Cerebellar nuclear complex (tissue), 1 donor: ENCODE measurements around the gene HERPUD1.
A peak's percentile ranks its signal among the peaks of the same experiment; 100 is the strongest.
"Not testable (repeated sequence)": the region's sequence is repeated elsewhere in the genome, so short reads cannot be mapped to it uniquely, and the experiment has no call there.

Experiments
- DNase-seq, 2 experiments: peaks; one replicate each; lab custom pipeline; 2025; lab: John Stamatoyannopoulos, UW

HERPUD1 gene

DNA sequence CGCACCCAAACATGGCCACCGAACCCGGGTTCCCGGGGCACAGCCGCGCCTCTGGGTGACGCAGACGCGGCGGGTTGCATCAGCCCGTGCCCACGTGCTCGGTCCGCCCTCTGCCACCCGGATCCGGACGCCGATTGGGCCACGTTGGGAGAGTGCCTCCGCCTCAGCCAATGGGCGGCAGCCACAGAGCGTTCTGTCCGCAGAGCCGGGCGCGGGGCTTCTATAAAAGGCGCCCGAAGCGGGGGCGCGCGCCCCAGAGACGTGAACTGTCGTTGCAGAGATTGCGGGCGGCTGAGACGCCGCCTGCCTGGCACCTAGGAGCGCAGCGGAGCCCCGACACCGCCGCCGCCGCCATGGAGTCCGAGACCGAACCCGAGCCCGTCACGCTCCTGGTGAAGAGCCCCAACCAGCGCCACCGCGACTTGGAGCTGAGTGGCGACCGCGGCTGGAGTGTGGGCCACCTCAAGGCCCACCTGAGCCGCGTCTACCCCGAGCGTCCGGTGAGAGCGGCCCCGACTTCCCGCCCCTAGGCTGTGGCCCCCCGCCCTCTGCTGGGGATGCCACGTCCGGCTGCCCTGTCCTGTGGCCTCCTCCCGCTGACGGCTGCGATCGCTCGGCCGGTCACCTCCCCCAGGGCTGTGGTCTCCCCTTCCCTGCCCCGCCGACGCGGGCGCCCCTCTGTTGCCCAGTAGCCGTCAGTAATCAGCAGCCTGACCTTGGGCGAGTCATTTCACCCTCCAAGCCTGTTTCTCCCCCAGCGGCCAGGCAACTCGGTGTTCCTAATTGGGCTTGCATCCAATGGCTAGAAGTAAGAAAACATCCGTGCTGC, at the start of gene HERPUD1:
HERPUD1 (plus strand) TSS at position 251 of the 829 bp plus-strand sequence; CDS start at position 354, 103 bp downstream.
- DNase-seq, result peak; percentile 80 to 94

- no peak for DNase-seq
Measured at GRCh38 chr16:56883586-56883985, 48.4 kb upstream of the HERPUD1 start.

- DNase-seq, result no peak
Measured at GRCh38 chr16:56884026-56884582, 47.8 kb upstream of the HERPUD1 start.

DNA sequence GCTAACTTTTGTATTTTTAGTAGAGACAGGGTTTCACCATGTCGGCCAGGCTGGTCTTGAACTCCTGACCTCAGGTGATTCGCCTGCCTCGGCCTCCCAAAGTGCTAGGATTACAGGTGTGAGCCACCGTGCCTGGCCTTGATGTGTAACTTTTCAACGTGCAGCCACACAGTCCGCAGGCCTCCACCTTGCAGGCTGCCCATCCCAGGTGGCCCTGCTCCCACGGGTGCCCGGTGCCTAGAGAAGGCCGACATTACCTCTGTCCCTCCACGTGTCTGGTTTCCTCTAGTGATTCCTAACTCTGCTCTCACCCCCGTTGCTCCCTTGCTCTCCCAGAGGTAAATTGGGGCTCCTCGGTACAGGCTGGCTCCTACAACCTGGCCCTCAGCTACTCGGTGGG, 47.0 kb upstream of the HERPUD1 start:
- not testable (repeated sequence) for DNase-seq

DNA sequence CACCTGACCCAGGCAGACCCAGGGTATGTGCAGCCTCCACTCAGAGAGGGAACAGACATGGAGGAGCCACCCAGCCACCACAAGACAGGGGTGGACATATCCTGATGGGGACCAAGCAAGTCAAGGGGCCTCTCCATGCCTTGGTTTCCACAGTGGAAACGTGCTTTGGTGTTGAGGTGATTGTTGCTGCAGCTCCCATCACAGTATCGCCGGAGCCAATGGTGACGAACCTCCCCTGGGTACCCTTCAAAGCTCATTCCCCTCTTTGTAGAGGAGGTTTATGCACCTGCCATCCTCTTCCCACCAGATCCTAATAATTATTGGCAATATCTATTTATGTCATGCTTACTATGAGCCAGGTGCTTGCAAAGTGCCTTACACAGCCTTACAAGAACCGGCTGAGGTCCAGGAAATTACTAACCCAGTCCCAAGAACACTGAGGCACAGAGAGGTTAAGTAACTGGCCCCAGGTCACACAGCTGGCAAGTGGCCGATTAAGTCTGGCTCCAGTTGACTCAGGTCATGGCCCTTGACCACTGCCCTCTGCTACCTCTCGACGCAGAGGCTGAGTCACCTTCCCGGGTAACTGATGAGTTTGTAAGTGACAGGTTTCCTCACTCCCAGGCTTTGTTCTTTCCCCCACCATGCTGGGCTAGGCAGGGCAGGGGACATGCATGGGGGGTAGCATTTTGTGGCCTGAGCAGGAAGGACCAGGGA, 46.3 kb upstream of the HERPUD1 start:
- no peak for DNase-seq

GRCh38 chr16:56886296-56886695, 45.6 kb upstream of the HERPUD1 start:
- no peak for DNase-seq

DNA sequence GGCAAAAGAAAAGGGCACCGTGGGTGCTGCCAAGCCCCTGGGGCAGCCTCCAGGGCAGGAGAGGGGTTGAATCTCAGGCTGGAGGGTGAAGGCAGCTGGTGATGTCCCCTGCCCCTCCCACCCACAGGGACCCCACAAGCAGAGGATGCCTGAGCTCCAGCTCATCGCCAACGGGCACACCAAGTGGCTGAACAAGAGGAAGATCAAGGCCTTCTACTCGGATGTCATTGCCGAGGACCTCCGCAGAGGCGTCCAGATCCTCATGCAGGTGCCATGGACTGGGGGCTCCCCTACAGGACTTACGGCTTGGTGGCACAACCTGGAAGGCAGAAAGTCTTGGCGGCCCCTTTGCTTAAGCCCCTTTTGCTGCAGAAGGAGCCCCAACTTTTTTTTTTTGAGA, 45.1 kb upstream of the HERPUD1 start:
- no peak for DNase-seq

DNA sequence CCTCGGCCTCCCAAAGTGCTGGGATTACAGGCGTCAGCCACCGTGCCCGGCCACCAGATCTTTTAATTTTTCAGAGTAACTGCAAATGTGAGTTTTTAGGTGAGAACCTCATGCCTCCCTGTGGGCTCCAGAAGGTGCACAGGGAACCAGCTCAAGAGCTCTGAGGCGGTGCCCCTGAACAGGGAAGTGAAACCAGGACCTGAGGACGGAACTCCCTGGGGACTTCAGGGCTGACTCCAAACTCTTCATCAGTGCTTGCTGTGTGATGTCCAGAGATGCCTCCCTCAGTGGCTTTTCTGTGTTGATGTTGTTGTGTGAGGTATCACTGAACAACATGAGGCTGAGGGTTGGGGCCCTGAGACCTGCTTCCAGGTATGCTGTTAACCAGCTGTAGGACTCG, 43.1 kb upstream of the HERPUD1 start:
- DNase-seq, result no peak

DNA sequence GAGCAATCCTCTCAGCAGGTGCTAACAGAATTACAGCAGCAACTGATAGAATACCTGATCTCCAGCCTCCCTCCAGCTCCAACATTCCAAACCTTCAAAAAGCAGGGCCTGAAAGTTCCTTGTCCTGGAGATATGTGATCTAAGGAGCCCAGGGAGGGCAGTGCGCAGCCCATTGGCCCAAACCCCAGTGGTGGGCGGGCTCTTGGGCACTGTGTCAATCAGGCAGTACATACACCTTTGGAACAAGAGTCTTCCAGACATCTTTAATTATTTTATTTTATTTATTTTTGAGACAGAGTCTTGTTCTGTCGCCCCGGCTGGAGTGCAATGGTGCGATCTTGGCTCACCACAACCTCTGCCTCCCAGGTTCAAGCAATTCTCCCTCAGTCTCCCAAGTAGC, 42.7 kb upstream of the HERPUD1 start:
- DNase-seq, result no peak

DNA sequence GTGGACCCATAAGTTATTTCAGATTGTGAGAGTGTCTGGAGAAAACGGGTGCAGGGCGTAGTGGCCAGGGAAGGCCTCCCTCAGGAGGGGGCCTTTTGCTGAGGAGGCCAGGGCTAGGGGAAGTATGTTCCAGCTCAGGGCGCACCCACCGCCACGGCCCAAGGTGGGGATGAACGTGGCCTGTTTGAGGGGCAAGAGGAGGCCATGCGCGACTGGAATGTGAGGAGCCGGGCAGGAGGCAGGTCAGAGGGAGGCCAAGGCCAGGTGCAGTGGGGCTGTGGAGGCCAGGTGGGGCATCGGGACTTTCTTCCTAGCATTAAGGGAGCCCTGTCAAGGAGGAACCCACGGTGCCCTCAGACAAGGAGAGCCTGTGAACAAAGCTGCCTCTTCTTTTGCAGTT, 40.3 kb upstream of the HERPUD1 start:
- DNase-seq, result no peak

DNA sequence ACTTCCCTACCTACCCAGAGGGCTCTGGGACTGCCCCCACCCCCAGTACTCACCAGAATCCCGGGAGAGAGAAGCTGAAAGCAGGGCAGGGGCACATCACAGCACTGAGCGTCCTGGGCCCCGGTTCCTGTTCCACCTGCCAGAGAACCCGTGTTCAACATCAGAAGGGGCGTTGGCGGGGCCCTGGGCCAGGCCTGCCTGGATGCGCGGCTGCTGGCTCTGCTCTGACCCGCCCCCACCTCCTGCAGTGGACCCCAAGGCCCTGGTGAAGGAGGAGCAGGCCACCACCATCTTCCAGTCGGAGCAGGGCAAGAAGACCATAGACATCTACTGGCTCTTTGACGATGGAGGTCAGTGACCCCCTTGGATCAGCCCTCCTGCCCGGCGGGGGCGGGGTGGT, 39.2 kb upstream of the HERPUD1 start:
- no peak for DNase-seq

DNA sequence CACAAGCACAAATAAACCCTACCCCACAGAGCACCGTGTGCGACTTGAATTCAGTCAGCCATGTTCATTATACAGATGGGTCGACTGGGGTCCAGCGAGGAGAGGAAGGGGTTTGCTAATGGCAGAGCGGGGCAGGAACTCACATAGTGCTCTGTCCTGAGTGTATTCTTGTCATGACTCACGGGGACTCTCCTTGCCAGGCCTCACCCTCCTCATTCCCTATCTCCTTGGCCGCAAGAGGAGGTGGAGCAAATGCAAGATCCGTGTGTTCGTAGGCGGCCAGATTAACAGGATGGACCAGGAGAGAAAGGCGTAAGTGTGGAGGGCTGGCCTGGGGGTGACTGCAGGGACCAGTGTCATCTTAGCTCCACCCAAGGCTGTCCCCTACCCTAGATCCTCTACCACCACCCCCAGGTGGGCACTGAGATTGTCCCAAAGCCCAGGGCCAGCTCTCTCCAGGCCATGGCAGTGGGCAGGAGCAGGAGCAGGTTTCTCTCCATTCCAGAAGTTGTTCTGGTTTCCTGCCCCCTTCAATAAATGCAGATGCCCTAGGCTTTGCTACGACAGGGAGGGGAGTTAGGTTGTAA, 37.5 kb upstream of the HERPUD1 start:
- DNase-seq, result no peak

DNA sequence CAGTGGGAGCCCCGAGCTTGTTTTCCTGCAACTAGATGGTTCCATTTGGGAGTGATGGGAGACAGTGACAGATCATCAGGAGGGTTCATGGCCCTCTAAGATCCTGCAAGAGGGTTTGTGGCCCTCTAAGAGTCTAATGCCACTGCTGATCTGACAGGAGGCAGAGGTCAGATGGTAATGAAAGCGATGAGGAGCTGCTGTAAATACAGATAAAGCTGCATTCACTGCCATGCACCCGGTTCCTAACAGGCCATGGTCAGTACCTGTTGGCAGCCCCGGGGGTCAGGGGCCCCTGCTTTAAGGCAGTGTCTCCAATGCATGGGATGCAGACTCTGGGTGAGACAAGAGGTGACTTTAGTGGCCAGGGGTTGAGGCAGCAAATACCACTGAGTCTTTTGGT, 36.1 kb upstream of the HERPUD1 start:
- DNase-seq, result no peak

DNA sequence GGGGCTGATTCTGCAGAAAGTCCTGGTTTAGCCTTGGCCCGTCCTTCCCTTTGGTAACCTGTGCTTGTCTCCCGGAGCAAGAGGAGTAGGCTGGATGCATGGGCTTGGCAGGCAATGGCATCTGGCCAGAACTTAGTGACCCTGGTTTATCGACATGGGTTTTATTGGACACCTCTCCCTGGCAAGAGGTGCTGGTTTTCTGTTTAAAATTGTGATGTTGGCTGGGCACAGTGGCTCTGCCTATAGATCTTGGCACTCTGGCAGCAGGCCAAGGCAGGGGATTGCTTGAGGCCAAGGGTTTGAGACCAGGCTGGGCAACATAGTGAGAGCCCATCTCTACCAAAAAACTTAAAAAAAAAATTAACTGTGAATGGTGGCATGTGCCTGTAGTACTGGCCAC, 35.7 kb upstream of the HERPUD1 start:
- no peak for DNase-seq

DNA sequence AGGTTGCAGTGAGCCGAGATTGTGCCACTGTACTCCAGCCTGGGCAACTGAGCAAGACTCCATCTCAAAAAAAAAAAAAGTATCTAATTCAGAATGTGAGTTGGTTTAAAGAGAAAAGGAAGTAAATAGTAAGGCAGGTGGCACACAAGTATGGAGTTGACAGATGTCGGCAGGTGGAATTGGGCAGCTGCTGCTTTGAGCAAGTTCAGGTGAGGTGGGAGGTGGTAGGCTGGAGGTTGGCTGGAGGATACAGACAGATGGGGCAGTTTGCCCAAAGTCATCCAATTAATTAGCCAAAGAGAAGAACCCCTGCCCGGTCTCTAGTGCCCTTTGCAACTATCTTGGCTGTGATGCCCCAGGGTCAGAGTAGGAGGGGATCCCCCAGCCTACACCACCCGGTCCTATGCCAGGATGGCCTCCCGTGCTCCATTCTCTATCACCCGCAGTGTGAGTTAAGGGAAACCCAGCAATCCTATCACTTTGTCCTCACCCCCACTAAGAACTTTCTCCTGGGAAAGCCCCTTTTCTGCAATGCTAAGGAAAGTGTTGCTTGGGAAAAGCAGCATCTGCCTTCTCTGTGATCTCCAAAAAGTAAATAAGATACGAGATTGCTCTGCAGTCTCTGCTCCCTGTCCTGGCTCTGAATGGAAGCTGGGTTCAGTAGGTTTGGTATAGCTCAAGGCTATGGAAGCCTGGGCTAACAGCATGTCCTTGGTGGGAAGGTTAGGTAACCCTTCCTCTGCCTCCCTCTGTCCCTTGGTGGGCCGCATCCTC, 34.7 kb upstream of the HERPUD1 start:
- DNase-seq, result no peak

DNA sequence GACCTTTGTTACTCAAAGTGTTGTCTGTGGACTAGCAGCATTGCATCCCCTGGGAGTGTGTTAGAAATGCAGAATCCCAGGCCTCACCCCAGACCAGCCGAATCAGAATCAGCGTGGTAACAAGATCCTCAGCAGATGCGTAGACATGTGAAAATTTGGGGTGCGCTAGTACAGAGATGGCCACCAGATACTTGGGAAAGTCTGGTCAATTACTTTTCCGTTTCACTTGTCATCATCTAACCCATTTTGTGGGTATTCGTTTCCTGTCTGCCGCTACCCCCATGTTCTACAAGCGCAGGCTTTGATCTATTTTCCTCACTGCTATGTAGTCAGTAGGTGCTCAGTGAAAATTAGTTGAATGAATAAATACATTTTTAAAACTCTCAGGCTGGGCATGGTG, 33.1 kb upstream of the HERPUD1 start:
- DNase-seq, result no peak

DNA sequence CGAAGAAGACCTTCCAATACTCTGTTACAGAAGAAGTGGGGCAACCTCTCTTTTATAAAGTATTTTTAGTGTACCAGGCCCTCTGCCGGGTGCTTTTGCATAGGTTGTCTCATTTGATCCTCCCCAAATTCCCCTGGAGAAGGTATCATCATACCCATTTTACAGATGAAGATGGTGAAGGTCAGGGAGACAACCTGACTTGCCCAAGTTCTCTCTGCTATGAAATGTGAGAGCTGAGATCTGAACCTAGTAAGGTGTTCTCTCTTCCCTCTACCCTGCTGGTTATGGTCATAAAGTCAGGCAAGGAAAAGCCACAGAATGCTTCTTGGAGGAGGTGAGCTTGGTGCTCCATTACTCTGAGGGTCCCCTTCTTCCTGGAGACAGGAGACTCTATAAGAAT, 28.1 kb upstream of the HERPUD1 start:
- DNase-seq, result no peak

GRCh38 chr16:56907401-56907800, 24.5 kb upstream of the HERPUD1 start:
- DNase-seq, result no peak

GRCh38 chr16:56909527-56909979, 22.4 kb upstream of the HERPUD1 start:
- no peak for DNase-seq

GRCh38 chr16:56910112-56910511, 21.8 kb upstream of the HERPUD1 start:
- DNase-seq, result no peak

DNA sequence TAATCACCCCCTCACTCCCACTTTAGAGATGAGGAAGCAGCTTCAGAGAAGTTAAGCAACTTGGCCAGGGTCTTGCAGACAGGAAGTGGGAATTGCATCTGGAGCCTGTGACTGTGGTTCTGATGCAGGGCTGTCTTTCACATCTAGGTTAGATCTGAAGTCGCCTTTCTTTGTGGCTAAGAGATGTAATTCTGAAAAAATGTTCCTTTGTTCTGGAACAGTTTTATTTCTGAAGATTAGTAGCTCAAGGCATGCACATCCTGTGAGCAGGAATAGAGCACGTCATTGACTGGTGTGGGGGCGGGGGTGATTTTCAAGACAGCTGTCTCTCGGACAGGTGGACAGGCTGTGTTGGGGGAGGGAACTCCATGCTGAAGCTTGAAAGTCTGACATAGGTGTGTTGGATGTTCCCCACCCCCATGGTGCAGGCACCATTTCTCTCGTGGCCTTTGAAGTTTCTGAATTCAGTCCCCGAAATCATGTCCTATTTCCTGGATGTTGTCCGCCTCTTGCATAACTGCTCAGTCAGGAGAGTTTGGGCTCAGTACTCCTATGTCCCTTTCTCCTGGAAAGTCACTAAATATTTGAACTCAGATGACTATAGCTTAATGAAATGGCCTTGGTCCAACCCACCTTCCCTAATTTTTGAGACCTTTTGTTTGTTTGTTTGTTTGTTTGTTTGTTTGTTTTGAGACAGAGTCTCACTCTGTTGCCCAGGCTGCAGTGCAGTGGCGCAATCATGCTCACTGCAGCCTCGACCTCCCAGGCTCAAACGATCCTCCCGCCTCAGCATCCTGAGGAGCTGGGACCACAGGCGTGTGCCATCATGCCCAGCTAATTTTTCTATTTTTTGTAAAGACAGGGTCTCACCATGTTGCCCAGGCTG, 21.0 kb upstream of the HERPUD1 start:
- DNase-seq, result no peak
